Measurements from ENCODE around the gene RIPOR1. TPM values are rescaled to one million over a fixed set of nuclear protein-coding genes. Genes with fewer than 3 reads are reported as not detected.

The RIPOR1 gene
- total RNA-seq, 1 donor from 2014 or later = 159 TPM

- peak overlapping the region; percentile 69 for H3K4me3 Mint-ChIP-seq
- H3K4me1 Mint-ChIP-seq = peaks cover 81% of the 10 kb centered on the region
- POLR2A ChIA-PET = interaction anchor here (0.6 to 3.3 kb wide), 7 partner anchors 9 to 646 kb away, joined by 3 to 22 read pairs (median 5); partner anchors contain the start of genes ACD and RIPOR1
- intact Hi-C loops (cut with micrococcal nuclease) = no loop called here
- peak overlapping the region; percentile 60 for H3K27ac Mint-ChIP-seq
- TF ChIP-seq, protein P1, sequence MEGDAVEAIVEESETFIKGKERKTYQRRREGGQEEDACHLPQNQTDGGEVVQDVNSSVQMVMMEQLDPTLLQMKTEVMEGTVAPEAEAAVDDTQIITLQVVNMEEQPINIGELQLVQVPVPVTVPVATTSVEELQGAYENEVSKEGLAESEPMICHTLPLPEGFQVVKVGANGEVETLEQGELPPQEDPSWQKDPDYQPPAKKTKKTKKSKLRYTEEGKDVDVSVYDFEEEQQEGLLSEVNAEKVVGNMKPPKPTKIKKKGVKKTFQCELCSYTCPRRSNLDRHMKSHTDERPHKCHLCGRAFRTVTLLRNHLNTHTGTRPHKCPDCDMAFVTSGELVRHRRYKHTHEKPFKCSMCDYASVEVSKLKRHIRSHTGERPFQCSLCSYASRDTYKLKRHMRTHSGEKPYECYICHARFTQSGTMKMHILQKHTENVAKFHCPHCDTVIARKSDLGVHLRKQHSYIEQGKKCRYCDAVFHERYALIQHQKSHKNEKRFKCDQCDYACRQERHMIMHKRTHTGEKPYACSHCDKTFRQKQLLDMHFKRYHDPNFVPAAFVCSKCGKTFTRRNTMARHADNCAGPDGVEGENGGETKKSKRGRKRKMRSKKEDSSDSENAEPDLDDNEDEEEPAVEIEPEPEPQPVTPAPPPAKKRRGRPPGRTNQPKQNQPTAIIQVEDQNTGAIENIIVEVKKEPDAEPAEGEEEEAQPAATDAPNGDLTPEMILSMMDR (IDR thresholded peaks at IDR 0.05) = no peak
- no peak for ATAC-seq (ENCODE audit: low read depth)
- H3K36me3 Mint-ChIP-seq (ENCODE audit: low read depth) = peaks cover 59% of the 10 kb centered on the region
- H3K27me3 Mint-ChIP-seq = no peaks in the 10 kb centered on the region
- CTCF ChIA-PET = interaction anchor here (3.5 kb wide), 1 partner anchor 8 kb away, joined by 22 read pairs; no protein-coding TSS in a partner anchor
- H3K9me3 Mint-ChIP-seq = no peaks in the 10 kb centered on the region
- DNase-seq = no peak
Measured at GRCh38 chr16:67539271-67539670, 10.6 kb downstream of the RIPOR1 start.

DNA sequence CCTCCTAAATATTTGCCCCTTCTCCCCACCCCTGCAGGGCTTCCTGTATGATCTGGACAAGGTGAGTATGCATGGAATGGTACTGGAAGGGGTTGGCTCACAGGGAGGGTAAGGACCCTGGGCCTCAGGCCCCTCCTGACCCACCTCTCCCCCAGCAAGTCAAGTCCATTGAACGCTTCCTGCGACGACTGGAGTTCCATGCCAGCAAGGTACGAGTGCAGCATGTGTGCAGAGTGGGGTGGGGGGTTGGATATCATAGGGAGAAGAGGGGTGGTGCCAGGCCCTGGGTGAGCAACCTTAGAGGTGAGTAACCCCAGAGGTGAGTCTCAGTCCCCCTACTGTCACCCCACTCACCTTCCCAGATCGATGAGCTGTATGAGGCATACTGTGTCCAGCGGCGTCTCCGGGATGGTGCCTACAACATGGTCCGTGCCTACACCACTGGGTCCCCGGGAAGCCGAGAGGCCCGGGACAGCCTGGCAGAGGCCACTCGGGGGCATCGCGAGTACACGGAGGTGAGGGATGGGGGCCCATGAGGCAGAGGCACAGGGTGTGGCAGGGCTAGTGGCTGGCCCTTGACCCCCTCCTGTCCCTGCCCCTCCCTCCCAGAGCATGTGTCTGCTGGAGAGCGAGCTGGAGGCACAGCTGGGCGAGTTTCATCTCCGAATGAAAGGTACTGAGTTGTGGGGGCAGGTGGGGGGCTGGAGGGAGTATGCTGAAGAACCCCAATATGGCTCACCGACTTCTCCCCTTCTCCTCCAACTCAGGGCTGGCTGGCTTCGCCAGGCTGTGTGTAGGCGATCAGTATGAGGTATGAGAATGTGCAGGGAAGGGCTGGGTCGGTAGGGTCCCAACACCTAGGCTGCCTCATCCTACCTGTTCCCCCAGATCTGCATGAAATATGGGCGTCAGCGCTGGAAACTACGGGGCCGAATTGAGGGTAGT lies 11.3 kb downstream of the RIPOR1 start:
- H3K9me3 Mint-ChIP-seq = no peaks in the 10 kb centered on the region
- intact Hi-C loops (cut with micrococcal nuclease) = no loop called here
- H3K4me3 Mint-ChIP-seq = peak overlapping the region; percentile 69
- peak overlapping the region; percentile 60 for H3K27ac Mint-ChIP-seq
- ChIA-PET CTCF (interaction anchor here (1.4 kb wide), 1 partner anchor 105 kb away, joined by 5 read pairs; the partner anchor contains the start of gene CARMIL2), POLR2A (interaction anchor here (0.5 to 3.3 kb wide), 10 partner anchors 8 to 645 kb away, joined by 3 to 22 read pairs (median 5); partner anchors contain the start of genes ACD and RIPOR1)
- H3K4me1 Mint-ChIP-seq = peaks cover 81% of the 10 kb centered on the region
- no peak for DNase-seq
- H3K27me3 Mint-ChIP-seq = no peaks in the 10 kb centered on the region
- TF ChIP-seq, protein P1 (IDR thresholded peaks at IDR 0.05) = no peak
- no peak for ATAC-seq (ENCODE audit: low read depth)
- H3K36me3 Mint-ChIP-seq (ENCODE audit: low read depth) = peaks cover 66% of the 10 kb centered on the region

DNA sequence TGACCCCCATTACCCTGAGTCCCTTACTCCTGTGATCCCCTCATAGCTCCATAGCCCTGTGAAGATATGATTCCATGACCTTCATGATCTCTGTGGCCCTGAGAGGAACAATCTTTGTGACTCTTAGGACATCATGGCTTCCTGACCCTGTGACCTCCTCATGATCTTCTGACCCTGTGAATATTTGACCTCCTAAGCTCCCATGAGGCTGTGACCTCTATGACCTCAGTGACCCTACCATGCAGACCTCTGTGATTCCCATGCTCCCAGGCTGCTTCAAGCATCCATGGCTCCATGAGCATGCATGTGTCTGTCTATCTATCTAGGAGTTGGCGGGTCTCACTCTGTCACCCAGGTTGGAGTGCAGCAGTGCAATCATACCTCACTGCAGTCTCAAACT lies 12.1 kb downstream of the RIPOR1 start:
- Mint-ChIP-seq H3K27ac (peak overlapping the region; percentile 36), H3K36me3 (ENCODE audit: low read depth) (peaks cover 69% of the 10 kb centered on the region), H3K9me3 (no peaks in the 10 kb centered on the region), H3K4me3 (no peak overlapping the region), H3K4me1 (peaks cover 76% of the 10 kb centered on the region), H3K27me3 (no peaks in the 10 kb centered on the region)
- TF ChIP-seq, protein P1 (IDR thresholded peaks at IDR 0.05) = no peak
- ChIA-PET POLR2A (interaction anchor here (0.6 to 2.4 kb wide), 4 partner anchors 9 to 262 kb away, joined by 3 to 9 read pairs (median 4); partner anchors contain the start of gene RIPOR1), CTCF (interaction anchor here (1.4 kb wide), 1 partner anchor 104 kb away, joined by 5 read pairs; the partner anchor contains the start of gene CARMIL2)
- intact Hi-C loops (cut with micrococcal nuclease) = no loop called here
- no peak for ATAC-seq (ENCODE audit: low read depth)
- no peak for DNase-seq

DNA sequence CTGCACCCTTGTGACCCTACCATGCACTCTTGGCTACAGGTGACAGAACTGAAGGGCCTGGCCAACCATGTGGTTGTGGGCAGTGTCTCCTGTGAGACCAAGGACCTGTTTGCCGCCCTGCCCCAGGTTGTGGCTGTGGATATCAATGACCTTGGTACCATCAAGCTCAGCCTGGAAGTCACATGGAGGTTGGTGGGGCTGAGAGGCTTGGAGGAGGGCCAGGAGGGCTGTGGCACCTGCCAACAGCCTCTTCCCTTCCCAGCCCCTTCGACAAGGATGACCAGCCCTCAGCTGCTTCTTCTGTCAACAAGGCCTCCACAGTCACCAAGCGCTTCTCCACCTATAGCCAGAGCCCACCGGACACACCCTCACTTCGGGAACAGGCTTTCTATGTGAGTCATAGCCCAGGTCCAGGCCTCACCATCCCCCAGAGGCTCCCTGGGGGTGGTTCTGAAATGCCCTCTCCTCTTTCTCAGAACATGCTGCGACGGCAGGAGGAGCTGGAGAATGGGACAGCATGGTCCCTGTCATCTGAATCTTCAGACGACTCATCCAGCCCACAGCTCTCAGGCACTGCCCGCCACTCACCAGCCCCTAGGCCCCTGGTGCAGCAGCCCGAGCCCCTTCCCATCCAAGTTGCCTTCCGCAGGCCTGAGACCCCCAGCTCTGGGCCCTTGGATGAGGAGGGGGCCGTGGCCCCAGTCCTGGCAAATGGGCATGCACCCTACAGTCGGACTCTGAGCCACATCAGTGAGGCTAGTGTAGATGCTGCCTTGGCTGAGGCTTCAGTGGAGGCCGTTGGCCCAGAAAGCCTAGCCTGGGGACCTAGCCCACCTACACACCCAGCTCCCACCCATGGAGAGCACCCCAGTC lies 13.0 kb downstream of the RIPOR1 start:
- peaks cover 74% of the 10 kb centered on the region for H3K4me1 Mint-ChIP-seq
- no peaks in the 10 kb centered on the region for H3K27me3 Mint-ChIP-seq
- ChIA-PET POLR2A (interaction anchor here (0.6 to 2.4 kb wide), 4 partner anchors 10 to 60 kb away, joined by 3 to 9 read pairs (median 3); partner anchors contain the start of gene ATP6V0D1), CTCF (interaction anchor here (0.6 kb wide), 1 partner anchor 20 kb away, joined by 3 read pairs; no protein-coding TSS in a partner anchor)
- intact Hi-C loops (cut with micrococcal nuclease) = loop anchor here (1.0 kb wide), 2 partner anchors 20 to 21 kb away; partner anchors contain the start of gene CTCF
- H3K36me3 Mint-ChIP-seq (ENCODE audit: low read depth) = peaks cover 76% of the 10 kb centered on the region
- peak overlapping the region; percentile 68 for H3K27ac Mint-ChIP-seq
- DNase-seq = no peak
- no peak overlapping the region for H3K4me3 Mint-ChIP-seq
- ATAC-seq (ENCODE audit: low read depth) = no peak
- TF ChIP-seq, protein P1 (IDR thresholded peaks at IDR 0.05) = no peak
- H3K9me3 Mint-ChIP-seq = no peaks in the 10 kb centered on the region
